D721Med (cell line): ENCODE results near the gene ASCL4.

Experiments used
- DNase-seq: peaks from one replicate; pipeline ENCODE4 v3.0.0; 2011; ENCODE audit warnings: low spot score; ENCODE audit not compliant: insufficient read length
- FAIRE-seq: peaks from 2 replicates; lab custom pipeline; 2011; peaks lifted over from hg19 to GRCh38; lab: Jason Lieb, UNC
- CTCF ChIP-seq: IDR thresholded peaks from 2 replicates; pipeline ENCODE4 v1.5.1; 2012; ENCODE audit warnings: mild to moderate bottlenecking, control low read depth; ENCODE audit not compliant: insufficient read depth; ENCODE audit errors: missing control alignments

ASCL4 gene

DNA sequence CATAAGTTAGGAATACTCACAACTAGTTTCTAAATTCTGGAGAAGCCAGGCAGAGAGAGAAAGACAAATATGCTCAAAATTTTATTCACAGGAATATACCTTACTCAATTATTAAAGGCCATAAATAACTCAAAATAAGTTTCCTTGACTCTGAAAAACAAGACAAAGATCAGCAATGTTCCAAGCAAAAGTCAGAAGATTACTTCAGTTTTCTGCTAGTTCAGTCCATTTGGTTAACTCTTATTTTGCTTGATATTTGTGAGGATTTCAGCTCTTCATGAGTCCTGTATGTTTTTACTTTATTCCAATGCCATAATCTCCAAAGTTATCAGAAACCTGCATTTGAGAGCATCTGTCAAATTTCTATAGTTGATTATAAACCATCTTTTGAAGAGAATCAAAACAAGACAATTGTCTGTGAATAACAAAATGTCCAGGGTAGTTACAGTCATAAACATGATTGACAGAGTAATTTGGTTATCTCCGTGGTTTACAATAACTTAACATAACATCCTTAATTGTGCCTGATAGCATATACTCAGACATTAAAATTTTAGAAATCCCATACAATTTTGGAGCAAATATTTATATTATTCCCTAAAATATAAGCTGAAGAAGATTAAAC, 17.1 kb downstream of the ASCL4 start:
- TF ChIP-seq CTCF, result no peak
- no peak for FAIRE-seq

GRCh38 chr12:107794451-107794850, 19.9 kb downstream of the ASCL4 start:
- TF ChIP-seq CTCF, result no peak
- FAIRE-seq (no peak), DNase-seq (no peak)

More for the DNA sequence above, 17.1 kb downstream of the ASCL4 start:
- DNase-seq, result no peak

DNA sequence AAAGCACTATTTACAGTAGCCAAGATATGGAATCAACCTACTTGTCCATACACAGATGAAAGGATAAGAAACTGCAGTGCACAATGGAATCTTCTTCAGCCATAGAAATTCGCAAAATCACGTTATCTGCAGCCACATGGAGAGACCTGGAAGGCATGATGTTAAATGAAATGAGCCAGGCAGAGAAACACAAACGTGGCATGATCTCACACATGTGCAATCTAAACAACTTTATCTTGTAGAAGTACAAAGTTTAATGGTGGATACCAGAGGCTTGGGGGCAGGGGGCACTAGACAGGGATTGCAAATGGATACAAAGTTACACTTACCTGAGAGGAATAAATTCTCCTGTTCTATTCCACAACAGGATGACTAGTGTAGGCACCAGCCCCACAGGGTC, 24.1 kb downstream of the ASCL4 start:
- DNase-seq (no peak), FAIRE-seq (no peak)
- no peak for TF ChIP-seq CTCF

DNA sequence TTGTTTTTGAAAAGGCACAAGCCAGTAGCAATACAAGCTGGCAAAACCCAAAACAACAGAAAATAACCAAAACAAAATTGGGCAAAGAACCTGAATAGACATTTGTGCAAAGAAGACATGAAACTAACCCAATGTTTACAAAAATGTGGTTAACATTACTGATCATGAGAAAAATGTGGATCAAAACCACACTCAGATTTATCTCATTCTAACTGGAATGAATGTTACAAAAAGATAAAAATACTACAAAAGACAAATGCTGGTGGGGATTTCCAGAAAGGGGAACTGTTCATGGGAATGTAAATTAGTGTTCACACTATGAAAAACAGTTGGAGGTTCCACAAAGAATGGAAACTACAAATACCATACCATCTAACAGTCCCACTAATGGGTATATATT, 26.6 kb downstream of the ASCL4 start:
- no peak for FAIRE-seq
- no peak for TF ChIP-seq CTCF
- no peak for DNase-seq

- TF ChIP-seq CTCF, result no peak
- FAIRE-seq (no peak), DNase-seq (no peak)
Measured at GRCh38 chr12:107803092-107803491, 28.6 kb downstream of the ASCL4 start.

- TF ChIP-seq CTCF, result no peak
- no peak for FAIRE-seq
- DNase-seq, result no peak
Measured at GRCh38 chr12:107805488-107806180, 31.1 kb downstream of the ASCL4 start.
